ENCODE results near the gene TRIM33.

- TF ChIP-seq CTCF (IDR thresholded peaks at IDR 0.05) (no peak), POLR2A (IDR thresholded peaks at IDR 0.05) (no peak)
Observed at GRCh38 chr1:114472408-114472807, 38.6 kb downstream of the TRIM33 start.

Data from body of pancreas (tissue), 4 donors.